GM19238 (cell line): ENCODE results near the gene DAPP1.

ENCODE experiments used
- DNase-seq: peaks from one replicate; pipeline ENCODE4 v3.0.0; 2011; ENCODE audit warnings: low spot score; ENCODE audit not compliant: insufficient read length

Gene DAPP1

DNA sequence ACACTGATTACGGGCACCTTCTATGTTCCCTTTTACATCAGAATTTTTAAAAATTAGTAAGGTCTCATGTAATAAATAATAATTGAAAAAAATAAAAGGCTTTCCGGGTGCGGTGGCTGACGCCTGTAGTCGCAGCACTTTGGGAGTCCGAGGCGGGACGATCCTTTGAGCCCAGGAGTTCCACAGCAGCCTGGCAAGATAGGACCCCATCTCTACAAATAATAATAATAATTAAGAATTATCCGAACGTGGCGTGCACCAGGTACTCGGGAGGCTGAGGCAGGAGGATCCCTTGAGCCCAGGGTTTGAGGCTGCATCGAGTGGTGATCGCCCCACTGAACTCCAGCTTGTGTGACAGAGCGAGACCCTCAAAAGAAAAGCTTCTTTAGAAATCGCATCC lies 78.4 kb downstream of the DAPP1 start:
- DNase-seq = no peak

DNA sequence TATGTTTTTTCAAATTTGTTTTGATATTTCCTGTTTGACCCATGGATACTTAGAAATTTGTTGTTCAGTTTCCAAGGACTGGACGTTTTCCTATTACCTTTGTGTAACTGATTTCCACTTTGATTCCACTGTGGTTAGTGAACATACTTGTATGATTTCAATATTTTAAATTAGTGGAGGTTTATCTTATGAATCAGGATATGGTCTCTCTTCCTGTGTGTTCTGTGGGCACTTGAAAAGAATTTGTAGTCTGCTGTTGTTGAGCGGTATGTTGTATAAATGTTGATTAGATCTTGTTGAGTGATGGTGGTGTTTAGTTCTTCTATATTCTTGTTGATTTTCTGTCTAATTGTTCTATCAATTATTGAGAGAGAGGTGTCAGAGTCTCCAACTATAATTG lies 98.8 kb downstream of the DAPP1 start:
- no peak for DNase-seq

DNA sequence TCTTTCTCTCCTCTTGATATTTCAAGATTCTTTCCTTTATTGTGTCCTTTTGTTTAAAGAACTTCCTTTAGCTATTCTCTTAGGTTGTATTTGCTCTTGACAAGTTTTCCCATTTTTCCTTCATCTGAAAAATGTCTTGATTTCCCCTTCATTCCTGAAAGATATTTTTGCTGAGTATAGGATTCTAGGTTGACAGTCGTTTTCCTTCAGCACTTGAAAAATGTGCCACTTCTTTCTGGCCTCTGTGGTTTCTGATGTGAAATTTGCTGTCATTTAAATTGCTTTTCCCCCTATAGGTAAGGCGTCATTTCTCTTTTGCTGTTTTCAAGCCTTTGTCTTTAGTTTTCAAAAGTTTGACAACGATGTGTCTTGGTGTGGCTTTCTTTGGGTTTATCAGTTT lies 100.9 kb downstream of the DAPP1 start:
- DNase-seq = no peak

DNA sequence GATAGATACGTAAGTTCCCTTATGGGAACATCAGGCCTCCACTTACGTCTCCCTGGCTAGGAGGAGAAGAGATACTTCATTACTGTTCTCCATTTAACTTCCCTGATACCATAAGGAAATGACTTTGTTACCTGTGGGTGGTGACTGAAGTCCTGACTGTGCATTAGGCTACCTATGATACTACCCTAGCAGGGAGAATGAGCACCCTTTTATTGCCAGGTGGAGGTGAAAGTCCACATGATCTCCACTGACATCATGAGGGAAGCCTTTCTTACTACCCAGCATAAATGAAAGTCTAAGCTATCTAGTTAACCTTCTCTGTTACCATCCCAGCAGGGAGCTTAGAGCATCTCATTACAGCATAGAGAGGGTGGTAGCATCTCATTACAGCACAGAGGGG lies 102.0 kb downstream of the DAPP1 start:
- DNase-seq = no peak
